Endothelial cell of umbilical vein (primary cell): ENCODE measurements around the gene CORO2B. TPM values are rescaled to one million over a fixed set of nuclear protein-coding genes. Genes with fewer than 3 reads are reported as not detected.

Experiments
- BruUV-seq: library from RNA; stranded (reverse); fragments of 400-500 nt; replicated peaks from 2 replicates; lab custom pipeline; 2021; lab: Mats Ljungman, UMichigan
- CTCF ChIA-PET: fragments of 300-600, 350-600 bp; sonication (Branson Sonifier 250); formaldehyde crosslinking; loops from one replicate; lab custom pipeline; 2021; ENCODE audit warnings: antibody characterized with exemption, inconsistent platforms; lab: Charles Lee
- POLR2A ChIA-PET: fragments of 300-600, 350-600 bp; sonication (Branson Sonifier 250); formaldehyde crosslinking; loops from one replicate; lab custom pipeline; 2021; ENCODE audit warnings: antibody characterized with exemption, inconsistent platforms; lab: Charles Lee
- DNase-seq: peaks from one replicate; pipeline ENCODE4 v3.0.0-alpha.2; 2011; ENCODE audit warnings: low read depth, low spot score
- FAIRE-seq: peaks from 2 replicates; lab custom pipeline; 2011; peaks lifted over from hg19 to GRCh38; lab: Jason Lieb, UNC
- H2AFZ ChIP-seq: 2 replicates; pipeline ENCODE4 v1.6.0; 2012; ENCODE audit warnings: low read depth, low read length, control low read depth, inconsistent platforms
- H3K27ac ChIP-seq: 2 replicates; pipeline ENCODE4 v1.5.1; 2011; ENCODE audit warnings: low read depth, mild to moderate bottlenecking, control low read depth, low read length, moderate library complexity; ENCODE audit not compliant: insufficient read depth
- H3K27me3 ChIP-seq, 2 experiments: 2 replicates each; pipeline versions ENCODE4 v1.6.0 to v1.6.1; 2011; ENCODE audit warnings: low read length in 2 of 2, mixed read lengths in 1 of 2; ENCODE audit not compliant: control insufficient read depth in 2 of 2, insufficient read depth in 2 of 2
- H3K36me3 ChIP-seq, 2 experiments: 2 replicates in 1 of 2; 3 replicates in 1 of 2; pipeline ENCODE4 v1.5.1; 2011; ENCODE audit warnings: low read length in 2 of 2, mild to moderate bottlenecking in 1 of 2, moderate library complexity in 1 of 2; ENCODE audit not compliant: control insufficient read depth in 2 of 2, insufficient read depth in 2 of 2; ENCODE audit errors: extremely low read depth in 1 of 2
- H3K4me1 ChIP-seq: 3 replicates; pipeline ENCODE4 v1.5.1; 2011; ENCODE audit warnings: mild to moderate bottlenecking, low read length; ENCODE audit not compliant: control insufficient read depth, insufficient read depth; ENCODE audit errors: extremely low read depth
- H3K4me2 ChIP-seq: 2 replicates; pipeline ENCODE4 v1.6.1; 2011; ENCODE audit warnings: low read length, control low read depth, mixed read lengths; ENCODE audit not compliant: insufficient read depth
- H3K4me3 ChIP-seq, 3 experiments: fragments of 200-600 bp in 1 of 3; sonication (generic), shearing (Covaris generic) in 1 of 3; replicated peaks in 1 of 3; 2 replicates each; pipeline ENCODE4 v1.5.1; 2011 to 2016; ENCODE audit warnings: control low read depth in 3 of 3, low read length in 3 of 3, mild to moderate bottlenecking in 2 of 3, inconsistent platforms in 1 of 3, low read depth in 1 of 3, moderate library complexity in 1 of 3; ENCODE audit not compliant: insufficient read depth in 1 of 3
- H3K79me2 ChIP-seq: 2 replicates; pipeline ENCODE4 v1.6.0; 2012; ENCODE audit warnings: low read length, inconsistent platforms; ENCODE audit not compliant: control insufficient read depth, insufficient read depth
- H3K9ac ChIP-seq: replicated peaks from 2 replicates; pipeline ENCODE3; 2011; ENCODE audit warnings: low read length, control low read depth; ENCODE audit not compliant: insufficient read depth; ENCODE audit errors: extremely low read depth
- H3K9me1 ChIP-seq: replicated peaks from 3 replicates; pipeline ENCODE4 v1.6.0; 2011; ENCODE audit warnings: mild to moderate bottlenecking, low read length; ENCODE audit not compliant: control insufficient read depth, insufficient read depth; ENCODE audit errors: extremely low read depth
- H3K9me3 ChIP-seq: replicated peaks from 2 replicates; pipeline ENCODE4 v1.5.1; 2012; ENCODE audit warnings: low read length, inconsistent platforms; ENCODE audit not compliant: control insufficient read depth, insufficient read depth
- H4K20me1 ChIP-seq: replicated peaks from 2 replicates; pipeline ENCODE3; 2011; ENCODE audit warnings: mild to moderate bottlenecking, low read length; ENCODE audit not compliant: control insufficient read depth, insufficient read depth; ENCODE audit errors: extremely low read depth
- EZH2 ChIP-seq: IDR thresholded peaks from 2 replicates; pipeline ENCODE4 v1.6.1; 2012; ENCODE audit warnings: borderline replicate concordance, low read depth, mild to moderate bottlenecking, moderate library complexity, low read length, inconsistent platforms; ENCODE audit not compliant: severe bottlenecking
- FOS ChIP-seq: IDR thresholded peaks from 2 replicates; pipeline ENCODE4 v1.6.1; 2011; ENCODE audit warnings: mild to moderate bottlenecking, low read length, moderate library complexity, borderline replicate concordance; ENCODE audit not compliant: insufficient read depth
- GATA2 ChIP-seq: IDR thresholded peaks from 2 replicates; pipeline ENCODE4 v1.7.0; 2011; ENCODE audit warnings: low read depth, mild to moderate bottlenecking, moderate library complexity, mixed read lengths, low read length; ENCODE audit not compliant: insufficient read length, insufficient read depth
- JUN ChIP-seq: IDR thresholded peaks from 2 replicates; pipeline ENCODE4 v1.6.1; 2011; ENCODE audit warnings: borderline replicate concordance, low read depth; ENCODE audit not compliant: insufficient read length, insufficient read depth
- MAX ChIP-seq: IDR thresholded peaks from 2 replicates; pipeline ENCODE4 v1.6.1; 2011; ENCODE audit not compliant: insufficient read depth, insufficient read length
- MYC ChIP-seq: IDR thresholded peaks from one replicate; pipeline ENCODE4 v1.6.1; 2011; ENCODE audit warnings: mild to moderate bottlenecking, low read depth, low read length
- POLR2A ChIP-seq: IDR thresholded peaks from 2 replicates; pipeline ENCODE4 v1.6.1; 2012; ENCODE audit warnings: low read depth, mild to moderate bottlenecking, control low read depth, low read length
- POLR2AphosphoS5 ChIP-seq: IDR thresholded peaks from 2 replicates; pipeline ENCODE4 v1.6.1; 2012; ENCODE audit warnings: low read depth, mild to moderate bottlenecking, control low read depth, low read length, moderate library complexity; ENCODE audit not compliant: insufficient read depth
- dilution Hi-C: fragments of 300-500 bp; cut with MboI; formaldehyde crosslinking; loops from one replicate; pipeline ENCODE4 v1.15.0; 2019; ENCODE audit warnings: low sequenced_read_pairs; ENCODE audit not compliant: extremely low pct_ligation_motif_present
- intact Hi-C: fragments of 100-400 bp; cut with micrococcal nuclease; formaldehyde crosslinking; loops from one replicate; pipeline ENCODE4 v1.10.0; 2022
- polyA plus RNA-seq, 4 experiments: library from polyadenylated mRNA; depleted of rRNA in 3 of 4; stranded (reverse) in 3 of 4; unstranded in 1 of 4; fragments of >200 nt; gene quantifications; 2 replicates each; pipeline versions ENCODE4 v1.2.1 to v1.2.3, GENCODE V29; 2011 to 2012; ENCODE audit warnings: missing spikeins in 1 of 4
- total RNA-seq: library from RNA; stranded (reverse); gene quantifications from 2 replicates; pipeline ENCODE4 v1.2.3, GENCODE V29; 2021
- TF ChIP-seq, protein P1 (sequence below), 2 donors: IDR thresholded peaks; 1 replicate in 1 of 2; 2 replicates in 1 of 2; pipeline ENCODE4 v1.5.1; 2011; ENCODE audit warnings: low read length in 2 of 2, mild to moderate bottlenecking in 2 of 2, moderate library complexity in 2 of 2, control low read depth in 1 of 2, inconsistent platforms in 1 of 2, low read depth in 1 of 2; ENCODE audit not compliant: insufficient read depth in 1 of 2; ENCODE audit errors: extremely low read depth in 1 of 2

Gene CORO2B
- total and polyA plus RNA-seq, 2 donors (not counting 3 experiments of a cell fraction or from before 2014, with no cell fraction given): 2.4 to 3.7 TPM

DNA sequence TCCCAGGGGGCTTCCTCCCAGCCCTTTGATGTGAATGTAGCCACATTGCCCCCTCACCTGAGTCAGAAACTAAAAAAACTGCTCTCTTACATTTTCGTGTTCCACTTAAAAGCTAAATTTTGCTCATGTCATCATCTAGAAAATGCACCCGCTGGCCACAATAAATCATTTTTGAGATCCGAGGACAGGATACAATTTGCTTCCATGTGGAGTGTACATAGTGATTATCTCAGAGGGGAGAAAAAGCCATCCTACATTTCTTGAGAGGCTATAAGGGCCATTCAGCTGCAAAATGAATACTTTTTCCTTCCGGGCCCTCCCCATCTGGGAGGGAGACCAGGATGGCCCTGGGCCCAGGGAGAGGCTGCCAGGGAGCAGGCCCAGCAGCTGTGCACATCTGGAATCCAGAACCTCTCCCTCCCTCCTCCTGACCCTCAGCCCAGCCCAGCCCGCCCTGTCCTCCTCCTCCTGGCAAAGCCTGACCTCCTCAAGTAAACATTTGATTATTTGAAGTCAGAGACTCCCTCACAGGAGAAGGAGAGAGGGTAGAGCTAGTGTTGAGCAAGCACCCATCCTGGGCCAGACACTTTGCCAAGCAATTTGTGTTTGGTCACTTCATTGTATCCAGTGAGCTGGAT is 59.1 kb downstream of the CORO2B start:
- ChIA-PET CTCF (interaction anchor here (0.9 to 1.5 kb wide), 3 partner anchors 13 to 36 kb away, joined by 3 to 4 read pairs (median 4); no protein-coding TSS in a partner anchor), POLR2A (no interaction called here)
- no peaks in the 10 kb centered on the region for H3K9me3 ChIP-seq
- no peaks in the 10 kb centered on the region for H3K27me3 ChIP-seq
- no peak overlapping the region for H2AFZ ChIP-seq
- H3K9ac ChIP-seq: no peak overlapping the region
- no peaks in the 10 kb centered on the region for H3K4me1 ChIP-seq
- no TSS peak for BruUV-seq
- no peaks in the 10 kb centered on the region for H3K9me1 ChIP-seq
- FAIRE-seq (no peak), DNase-seq (no peak)
- no peaks in the 10 kb centered on the region for H3K79me2 ChIP-seq
- H3K4me3 ChIP-seq: no peak overlapping the region
- no peaks in the 10 kb centered on the region for H3K36me3 ChIP-seq
- intact Hi-C loops (loop anchor here (2.0 kb wide), 1 partner anchor 29 kb away; no protein-coding TSS in a partner anchor), dilution Hi-C loops (no loop called here)
- no peak overlapping the region for H3K4me2 ChIP-seq
- TF ChIP-seq MAX (no peak), POLR2AphosphoS5 (no peak), FOS (no peak), POLR2A (no peak), JUN (no peak), GATA2 (no peak), MYC (no peak), EZH2 (no peak)
- TF ChIP-seq, protein P1, sequence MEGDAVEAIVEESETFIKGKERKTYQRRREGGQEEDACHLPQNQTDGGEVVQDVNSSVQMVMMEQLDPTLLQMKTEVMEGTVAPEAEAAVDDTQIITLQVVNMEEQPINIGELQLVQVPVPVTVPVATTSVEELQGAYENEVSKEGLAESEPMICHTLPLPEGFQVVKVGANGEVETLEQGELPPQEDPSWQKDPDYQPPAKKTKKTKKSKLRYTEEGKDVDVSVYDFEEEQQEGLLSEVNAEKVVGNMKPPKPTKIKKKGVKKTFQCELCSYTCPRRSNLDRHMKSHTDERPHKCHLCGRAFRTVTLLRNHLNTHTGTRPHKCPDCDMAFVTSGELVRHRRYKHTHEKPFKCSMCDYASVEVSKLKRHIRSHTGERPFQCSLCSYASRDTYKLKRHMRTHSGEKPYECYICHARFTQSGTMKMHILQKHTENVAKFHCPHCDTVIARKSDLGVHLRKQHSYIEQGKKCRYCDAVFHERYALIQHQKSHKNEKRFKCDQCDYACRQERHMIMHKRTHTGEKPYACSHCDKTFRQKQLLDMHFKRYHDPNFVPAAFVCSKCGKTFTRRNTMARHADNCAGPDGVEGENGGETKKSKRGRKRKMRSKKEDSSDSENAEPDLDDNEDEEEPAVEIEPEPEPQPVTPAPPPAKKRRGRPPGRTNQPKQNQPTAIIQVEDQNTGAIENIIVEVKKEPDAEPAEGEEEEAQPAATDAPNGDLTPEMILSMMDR (IDR thresholded peaks at IDR 0.05; ENCODE audit: extremely low read depth in 1 of 2, insufficient read depth in 1 of 2, low read depth in 1 of 2, low read length in 2 of 2): no peak
- no peak overlapping the region for H3K27ac ChIP-seq
- H4K20me1 ChIP-seq: no peaks in the 10 kb centered on the region
